ENCODE data around the gene KRTAP5-3.
"Not testable (repeated sequence)": the region's sequence is repeated elsewhere in the genome, so short reads cannot be mapped to it uniquely, and the experiment has no call there.

KRTAP5-3 gene

DNA sequence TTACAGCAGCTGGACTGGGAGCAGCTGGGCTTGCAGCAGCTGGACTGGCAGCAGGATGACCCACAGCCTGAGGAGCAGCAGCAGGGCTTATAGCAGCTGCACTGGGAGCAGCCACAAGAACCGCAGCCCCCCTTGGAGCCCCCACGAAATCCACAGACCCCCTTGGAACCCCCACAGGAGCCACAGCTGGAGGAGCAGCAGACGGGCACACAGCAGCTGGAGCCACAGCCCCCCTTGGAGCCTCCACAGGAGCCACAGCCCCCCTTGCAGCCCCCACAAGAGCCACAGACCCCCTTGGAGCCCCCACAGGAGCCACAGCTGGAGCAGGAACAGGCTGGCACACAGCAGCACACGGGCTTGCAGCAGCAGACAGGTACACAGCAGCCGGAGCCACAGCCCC lies 362 bp downstream of the KRTAP5-3 start:
- DNase-seq, result not testable (repeated sequence)

DNA sequence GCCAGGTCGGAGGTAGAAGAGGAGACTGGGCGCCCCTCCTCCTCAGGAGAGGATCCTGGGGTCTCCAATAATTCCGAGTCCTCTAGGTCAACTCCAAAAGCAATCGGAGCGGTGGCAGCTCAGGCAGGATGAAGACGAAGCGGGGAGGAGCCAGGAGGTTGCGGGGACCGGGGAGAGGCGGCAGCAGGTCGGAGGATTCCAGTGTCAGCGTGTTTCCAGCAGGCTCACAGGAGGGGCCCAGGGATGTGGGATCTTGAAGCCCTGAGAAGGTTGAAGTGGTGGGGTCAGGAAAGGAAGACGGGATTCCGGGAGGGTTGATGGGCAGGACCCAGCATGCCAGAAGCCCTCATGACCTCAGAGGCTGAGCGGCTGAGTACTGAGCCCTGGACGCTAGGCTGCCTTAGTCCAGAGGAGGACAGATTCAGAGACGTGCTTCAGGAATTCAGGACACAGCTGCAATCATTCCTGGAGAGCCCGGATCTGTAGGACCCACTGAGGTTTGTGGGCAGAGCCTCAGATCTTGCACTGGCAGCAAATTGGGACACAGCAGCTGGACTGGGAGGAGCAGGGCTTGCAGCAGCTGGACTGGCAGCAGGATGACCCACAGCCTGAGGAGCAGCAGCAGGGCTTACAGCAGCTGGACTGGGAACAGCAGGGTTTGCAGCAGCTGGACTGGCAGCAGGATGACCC lies 962 bp downstream of the KRTAP5-3 start:
- not testable (repeated sequence) for DNase-seq

DNA sequence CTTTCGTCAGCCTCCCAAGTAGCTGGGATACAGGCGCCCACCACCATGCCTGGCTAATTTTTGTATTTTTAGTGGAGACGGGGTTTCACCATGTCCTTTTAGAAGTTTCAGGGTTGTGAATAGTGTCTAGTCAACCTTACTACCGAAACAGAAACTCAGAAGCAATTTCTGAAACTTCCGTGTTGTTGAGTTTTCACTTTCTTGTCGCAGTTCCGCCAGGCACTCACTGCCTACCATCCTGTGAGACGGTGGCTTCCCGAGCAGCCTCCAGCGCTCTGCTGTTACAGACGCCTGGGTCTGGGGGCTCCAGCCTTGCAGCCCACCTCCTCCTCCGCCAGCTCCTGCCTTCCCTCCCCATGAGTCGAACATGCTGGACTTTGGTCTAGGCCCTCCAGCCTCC lies 2.3 kb downstream of the KRTAP5-3 start:
- DNase-seq, result not testable (repeated sequence)

DNA sequence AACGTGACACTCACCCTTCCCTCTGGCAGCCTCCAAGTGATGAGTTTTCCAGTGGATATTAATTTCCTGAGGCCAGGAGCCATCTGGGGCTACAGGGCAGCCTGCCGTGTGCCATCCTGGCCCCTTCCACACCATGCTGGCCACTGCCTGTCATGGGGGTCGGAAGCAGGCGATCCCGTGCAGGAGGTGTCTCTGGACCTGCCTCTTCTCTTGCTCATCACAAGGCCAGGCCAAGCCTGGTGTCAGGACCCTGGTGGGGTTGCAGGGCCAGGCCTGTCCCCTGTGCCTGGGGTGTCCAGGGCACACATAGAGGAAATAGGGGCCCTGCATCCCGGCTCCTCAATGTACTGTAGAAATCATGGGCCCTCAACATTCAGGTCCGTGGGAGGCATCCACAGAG lies 3.6 kb downstream of the KRTAP5-3 start:
- no peak for DNase-seq

DNA sequence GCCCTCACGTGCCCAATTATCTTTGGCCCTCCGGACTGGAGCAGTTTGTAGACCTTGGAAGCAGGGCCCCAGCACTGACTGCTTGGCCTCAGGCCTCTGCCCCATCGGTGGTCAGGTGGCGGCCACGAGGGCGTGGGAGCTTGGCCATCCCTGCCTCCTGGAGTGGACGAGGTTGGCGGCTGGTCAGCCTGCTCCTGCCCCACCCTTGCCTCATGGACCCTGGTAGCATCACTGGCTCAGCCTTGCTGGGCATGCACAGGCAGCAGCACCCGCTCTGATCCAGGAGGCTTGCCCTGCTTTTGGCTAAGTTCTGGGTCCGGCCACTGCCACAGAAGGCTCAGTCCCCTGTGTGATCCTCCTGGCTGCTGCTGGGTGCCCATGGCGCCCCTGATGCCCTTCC lies 4.1 kb downstream of the KRTAP5-3 start:
- DNase-seq, result no peak

DNA sequence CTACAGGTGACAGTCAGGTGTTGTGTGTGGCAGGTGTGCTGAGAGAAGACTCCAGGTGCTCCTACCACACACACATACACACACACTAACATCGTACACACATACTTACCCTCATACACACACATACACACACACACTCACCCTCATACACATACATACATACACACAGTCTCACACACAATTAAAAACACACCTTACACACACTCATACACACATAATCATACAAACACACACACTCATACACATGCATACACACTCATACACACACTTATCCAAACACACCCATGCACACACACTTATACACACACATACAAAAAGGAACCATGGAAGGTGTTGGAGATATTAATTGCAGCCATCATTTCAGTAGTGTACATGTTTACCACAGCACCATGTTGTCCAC lies 4.6 kb downstream of the KRTAP5-3 start:
- DNase-seq, result no peak

DNA sequence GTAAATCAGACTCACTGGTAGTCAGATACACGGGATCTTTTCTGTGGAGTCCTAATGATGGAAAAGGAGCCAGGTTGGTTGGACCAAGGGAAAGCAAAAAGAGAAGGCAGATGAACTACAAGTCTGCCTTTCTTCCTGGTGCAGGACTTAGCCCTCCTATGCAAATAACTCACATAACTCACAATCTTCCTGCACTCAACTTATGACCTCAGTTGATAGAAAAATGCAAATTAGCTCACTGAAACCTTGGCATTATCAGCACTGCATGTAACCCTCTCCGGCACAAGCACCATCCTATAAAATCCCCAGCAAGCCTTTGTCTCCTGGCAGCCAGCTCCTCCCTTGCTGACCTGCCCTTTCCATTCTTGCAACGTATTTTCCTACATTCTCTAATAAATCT lies 6.6 kb downstream of the KRTAP5-3 start:
- not testable (repeated sequence) for DNase-seq

DNA sequence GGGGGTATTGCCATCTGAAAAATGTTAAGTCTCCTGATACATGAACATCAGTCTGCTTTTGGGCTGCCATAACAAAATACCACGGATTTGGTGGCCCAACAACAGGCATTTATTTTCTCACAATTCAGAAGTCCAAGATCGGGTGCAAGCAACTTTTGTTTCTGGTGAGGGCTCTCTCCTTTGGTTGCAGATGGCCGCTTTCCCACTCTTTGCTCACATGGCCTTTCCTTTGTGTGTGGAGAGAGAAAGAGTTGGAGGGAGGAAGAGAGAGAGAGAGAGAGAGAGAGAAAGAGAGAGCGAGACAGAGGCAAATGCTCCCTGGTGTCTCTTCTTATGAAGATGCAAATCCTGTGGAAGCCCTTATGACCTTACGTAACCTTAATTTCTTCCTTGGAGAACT lies 7.6 kb downstream of the KRTAP5-3 start:
- no peak for DNase-seq

DNA sequence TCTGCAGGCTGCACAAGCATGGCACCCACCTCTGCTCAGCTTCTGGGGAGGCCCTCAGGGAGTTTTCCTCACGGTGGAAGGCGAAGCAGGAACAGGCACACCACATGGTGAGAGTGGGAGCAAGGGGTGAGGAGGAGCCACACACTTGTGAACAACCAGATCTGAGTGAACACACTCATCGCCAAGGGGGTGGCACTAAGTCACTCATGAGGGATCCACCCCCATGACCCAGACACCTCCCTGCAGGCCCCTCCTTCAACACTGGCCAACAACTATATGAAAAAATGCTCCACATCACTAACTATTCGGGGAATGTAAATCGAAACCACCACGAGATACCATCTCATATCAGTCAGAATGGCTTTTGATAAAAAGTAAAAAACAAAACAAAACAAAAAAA lies 9.4 kb downstream of the KRTAP5-3 start:
- no peak for DNase-seq

DNA sequence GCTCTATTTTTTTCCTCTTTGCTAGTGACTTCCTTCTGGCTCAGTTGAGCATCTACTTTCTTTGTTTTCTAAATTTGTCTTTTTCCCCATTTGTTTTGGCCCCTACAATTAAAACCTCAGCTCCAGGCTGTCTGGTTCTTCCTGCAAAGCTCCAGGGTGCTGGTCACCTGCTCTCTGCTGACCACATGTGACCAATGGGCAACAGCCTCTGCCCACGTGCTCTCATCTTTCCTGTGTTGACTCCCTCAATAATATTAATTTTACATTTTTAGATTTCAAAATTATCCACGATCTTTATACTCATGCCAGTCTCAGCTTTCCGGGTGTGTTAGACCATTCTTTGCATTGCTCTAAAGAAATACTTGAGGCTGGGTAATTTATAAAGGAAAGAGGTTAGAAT lies 9.9 kb downstream of the KRTAP5-3 start:
- not testable (repeated sequence) for DNase-seq

DNA sequence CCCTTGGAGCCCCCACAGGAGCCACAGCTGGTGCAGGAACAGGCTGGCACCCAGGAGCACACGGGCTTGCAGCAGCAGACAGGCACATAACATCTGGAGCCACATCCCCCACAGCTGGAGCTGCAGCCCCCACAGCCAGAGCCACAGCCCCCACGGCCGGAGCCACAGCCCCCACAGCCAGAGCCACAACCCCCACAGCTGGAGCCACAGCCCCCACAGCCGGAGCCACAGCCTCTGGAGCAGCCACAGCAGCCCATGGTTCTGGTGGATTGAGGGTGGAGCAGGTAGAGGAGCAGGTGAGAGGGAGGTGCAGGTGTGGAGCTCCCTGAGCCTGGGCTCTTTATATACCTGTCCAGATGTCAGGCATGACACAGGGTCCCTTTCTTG lies 10.3 kb downstream of the KRTAP5-3 start, which contains the start of gene KRTAP5-2:
KRTAP5-2 (minus strand) TSS at position 301 of the 387 bp plus-strand sequence; CDS start at position 257, 44 bp downstream.
- no peak for DNase-seq

DNA sequence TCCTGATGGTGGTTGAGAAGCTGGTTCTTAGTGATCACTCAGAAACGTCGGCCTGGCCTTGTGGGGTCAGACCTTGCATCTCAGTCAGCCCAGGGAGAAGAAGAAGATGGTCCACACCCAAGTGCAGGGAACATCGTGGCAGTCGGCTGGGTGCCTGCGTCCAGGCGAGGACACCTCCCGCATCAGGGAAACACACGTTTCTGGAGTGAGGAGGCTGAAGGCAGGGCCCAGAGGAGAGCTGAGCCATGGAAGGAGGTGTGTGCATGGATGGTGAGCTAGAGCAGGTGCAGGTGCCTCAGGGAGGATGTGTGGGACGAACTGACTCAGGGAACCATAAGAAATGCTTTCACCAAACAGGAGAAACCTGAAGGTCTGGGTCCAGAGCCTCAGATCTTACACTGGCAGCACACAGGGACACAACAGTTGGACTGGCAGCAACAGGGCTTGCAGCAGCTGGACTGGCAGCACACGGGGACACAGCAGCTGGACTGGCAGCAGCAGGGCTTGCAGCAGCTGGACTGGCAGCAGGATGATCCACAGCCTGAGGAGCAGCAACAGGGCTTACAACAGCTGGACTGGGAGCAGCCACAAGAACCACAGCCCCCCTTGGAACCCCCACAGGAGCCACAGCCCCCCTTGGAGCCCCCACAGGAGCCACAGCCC lies 10.8 kb downstream of the KRTAP5-3 start:
- DNase-seq, result no peak

DNA sequence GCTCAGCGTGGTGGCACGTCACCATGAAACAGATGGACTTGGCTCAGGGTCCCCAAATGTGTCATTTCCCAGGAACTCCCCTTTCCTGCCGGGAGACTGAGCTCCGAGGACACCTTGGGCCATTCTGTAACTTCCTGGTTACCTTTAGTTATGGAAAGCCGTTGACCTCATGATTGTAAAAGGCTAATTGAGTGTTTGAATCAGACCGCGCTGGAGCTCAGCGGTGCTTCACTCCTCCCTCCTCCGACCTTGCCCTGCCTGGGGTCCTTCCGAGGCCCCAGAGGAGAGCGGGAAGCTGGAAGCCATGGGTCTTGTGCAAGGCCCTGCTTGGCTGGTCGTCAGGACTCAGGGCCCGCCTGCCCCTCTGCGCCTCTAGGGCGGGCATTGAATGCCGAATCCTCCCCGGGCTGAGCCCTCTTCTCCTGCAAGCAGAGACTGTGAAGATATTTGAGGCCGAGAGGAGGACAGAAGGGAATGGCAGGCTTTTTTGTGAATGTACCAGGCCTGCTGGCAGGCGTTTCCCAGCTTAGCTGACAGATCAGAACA lies 11.6 kb downstream of the KRTAP5-3 start:
- not testable (repeated sequence) for DNase-seq

DNA sequence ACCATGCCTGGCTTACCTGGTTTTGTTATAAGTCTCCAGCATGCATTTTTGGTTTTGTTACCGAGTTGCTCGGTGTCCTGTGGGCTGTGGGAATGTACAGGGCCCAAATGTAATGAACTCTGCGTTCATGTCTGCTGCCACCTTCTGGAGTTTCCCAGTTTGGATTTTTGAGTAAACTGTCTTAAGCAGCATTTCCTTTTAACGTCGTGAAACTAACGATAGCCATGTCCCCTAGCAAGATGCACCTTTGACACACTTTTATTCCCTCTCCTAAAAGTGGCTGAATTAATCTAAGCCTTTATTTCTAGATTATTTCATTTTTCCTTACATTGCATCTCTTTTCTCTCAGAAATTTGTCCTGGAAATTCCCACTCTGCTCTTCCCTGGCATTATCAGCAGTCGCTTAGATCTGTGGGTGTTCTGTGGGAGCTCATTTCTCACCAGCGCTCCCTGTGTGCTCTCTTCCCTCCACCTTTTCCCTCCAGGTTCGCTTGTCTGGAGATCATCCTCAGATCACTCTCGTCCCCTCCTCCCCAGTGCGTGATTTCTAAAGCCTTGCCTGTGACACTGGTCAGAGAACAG lies 12.2 kb downstream of the KRTAP5-3 start:
- DNase-seq, result not testable (repeated sequence)

DNA sequence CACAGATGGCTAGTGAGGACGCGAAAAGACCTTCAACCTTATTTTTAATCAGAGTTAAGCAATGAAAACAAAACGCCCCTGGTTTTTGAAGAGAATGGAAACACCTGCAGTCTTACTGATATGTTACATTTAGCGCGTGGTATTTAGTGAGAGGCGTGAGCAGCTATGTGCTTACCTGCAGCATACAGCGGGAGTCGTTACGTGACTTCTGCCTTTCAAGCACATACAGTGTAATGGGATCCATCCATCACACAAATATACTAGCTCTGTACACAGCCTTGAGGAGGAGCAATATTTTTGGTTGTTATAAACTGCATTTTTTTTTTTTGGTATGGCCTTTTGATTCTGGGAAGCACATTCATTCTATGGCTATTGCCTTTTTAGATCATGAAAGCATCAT lies 15.6 kb downstream of the KRTAP5-3 start:
- no peak for DNase-seq

DNA sequence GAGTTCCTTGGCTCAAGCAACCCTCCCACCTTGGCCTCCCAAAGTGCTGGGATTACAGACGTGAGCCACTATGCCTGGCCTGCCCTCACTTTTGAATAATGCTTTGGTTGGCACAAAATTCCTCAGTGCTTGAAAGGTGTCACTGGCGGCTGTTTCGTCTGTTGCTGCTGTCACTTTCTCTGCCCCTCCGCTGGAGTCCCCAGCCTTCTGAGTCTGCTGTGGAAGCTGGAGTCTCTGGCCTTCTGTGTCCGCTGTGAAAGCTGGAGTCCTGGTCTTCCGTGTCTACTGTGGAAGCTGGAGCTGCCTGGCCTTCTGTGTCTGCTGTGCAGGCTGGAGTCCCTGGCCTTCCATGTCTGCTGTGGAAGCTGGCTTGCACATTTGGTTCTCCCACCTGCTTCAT lies 18.3 kb downstream of the KRTAP5-3 start:
- no peak for DNase-seq

DNA sequence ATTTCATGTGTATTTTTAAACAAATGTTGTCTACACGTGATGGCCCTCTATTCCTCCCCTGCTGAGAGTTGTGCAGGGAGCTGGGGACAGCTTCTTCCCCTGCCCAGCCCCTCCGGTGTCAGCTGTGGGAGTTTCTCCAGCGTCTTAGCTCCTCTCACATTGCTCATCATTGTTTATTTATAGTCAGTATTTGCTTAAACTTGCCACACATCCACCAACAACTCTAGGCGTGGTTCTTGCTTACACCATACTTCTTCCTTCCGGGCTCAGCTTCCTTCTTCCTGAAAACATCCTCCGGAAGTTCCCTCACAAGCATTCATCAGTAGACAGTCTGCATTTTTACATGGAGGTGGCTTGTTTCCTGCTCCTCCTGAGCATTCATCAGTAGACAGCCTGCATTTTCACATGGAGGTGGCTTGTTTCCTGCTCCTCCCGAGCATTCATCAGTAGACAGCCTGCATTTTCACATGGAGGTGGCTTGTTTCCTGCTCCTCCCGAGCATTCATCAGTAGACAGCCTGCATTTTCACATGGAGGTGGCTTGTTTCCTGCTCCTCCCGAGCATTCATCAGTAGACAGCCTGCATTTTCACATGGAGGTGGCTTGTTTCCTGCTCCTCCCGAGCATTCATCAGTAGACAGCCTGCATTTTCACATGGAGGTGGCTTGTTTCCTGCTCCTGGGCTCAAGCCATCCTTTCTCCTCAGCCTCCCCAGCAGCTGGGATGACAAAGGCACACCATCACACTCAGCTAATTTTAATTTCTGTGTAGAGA lies 18.9 kb downstream of the KRTAP5-3 start:
- DNase-seq, result peak; percentile 38

DNA sequence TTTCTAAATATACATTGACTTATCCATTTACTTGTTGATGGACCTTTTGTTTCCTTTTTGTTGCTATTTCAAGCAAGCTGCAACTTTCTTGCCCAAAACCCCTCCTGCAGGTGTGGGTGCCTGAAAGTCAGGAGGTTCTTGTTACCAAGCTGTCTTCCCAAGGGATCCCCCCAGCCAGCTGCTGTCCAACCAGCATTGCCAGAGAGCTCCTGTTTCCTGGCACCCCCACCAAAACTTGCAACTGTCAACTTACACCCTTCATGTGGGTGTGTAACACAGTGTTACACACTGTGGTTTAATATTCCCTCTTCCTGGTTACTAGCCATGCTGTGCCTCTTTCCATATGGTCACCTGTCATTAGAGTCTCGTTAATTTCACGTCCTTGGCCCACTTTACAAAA lies 21.6 kb downstream of the KRTAP5-3 start:
- DNase-seq, result no peak

DNA sequence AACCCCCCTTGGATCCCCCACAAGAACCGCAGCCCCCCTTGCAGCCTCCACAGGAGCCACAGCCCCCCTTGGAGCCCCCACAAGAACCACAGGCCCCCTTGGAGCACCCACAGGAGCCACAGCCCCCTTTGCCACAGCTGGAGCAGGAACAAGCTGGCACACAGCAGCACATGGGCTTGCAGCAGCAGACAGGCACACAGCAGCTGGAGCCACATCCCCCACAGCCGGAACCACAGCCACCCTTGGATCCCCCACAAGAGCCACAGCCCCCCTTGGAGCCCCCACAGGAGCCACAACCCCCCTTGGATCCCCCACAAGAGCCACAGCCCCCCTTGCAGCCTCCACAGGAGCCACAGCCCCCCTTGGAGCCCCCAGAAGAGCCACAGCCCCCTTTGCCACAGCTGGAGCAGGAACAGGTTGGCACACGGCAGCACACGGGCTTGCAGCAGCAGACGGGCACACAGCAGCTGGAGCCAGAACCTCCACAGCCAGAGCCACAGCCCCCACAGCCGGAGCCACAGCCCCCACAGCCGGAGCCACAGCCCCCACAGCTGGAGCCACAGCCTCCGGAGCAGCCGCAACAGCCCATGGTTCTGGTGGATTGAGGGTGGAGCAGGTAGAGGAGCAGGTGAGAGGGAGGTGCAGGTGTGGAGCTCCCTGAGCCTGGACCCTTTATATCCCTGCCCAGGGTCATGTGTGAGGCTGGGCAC lies 23.4 kb downstream of the KRTAP5-3 start, which contains the start of gene KRTAP5-1:
KRTAP5-1 (minus strand) TSS at position 623 of the 710 bp plus-strand sequence; CDS start at position 589, 34 bp downstream.
- not testable (repeated sequence) for DNase-seq

DNA sequence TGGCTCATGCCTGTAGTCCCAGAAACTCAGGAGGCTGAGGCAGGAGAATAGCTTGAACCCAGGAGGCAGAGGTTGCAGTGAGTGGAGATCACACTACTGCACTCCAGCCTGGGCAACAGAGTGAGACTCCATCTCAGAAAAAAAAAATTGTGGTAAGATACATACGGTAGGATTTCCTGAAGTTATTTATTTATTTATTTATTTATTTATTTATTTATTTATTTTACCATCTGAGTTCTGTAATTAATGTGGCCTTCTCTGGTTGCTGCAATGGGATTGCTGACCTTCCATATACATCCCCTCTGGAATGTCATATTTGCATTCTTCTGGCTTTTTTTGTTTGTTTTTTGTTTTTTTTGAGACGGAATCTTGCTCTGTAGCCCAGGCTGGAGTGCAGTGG lies 25.4 kb downstream of the KRTAP5-3 start:
- not testable (repeated sequence) for DNase-seq

DNA sequence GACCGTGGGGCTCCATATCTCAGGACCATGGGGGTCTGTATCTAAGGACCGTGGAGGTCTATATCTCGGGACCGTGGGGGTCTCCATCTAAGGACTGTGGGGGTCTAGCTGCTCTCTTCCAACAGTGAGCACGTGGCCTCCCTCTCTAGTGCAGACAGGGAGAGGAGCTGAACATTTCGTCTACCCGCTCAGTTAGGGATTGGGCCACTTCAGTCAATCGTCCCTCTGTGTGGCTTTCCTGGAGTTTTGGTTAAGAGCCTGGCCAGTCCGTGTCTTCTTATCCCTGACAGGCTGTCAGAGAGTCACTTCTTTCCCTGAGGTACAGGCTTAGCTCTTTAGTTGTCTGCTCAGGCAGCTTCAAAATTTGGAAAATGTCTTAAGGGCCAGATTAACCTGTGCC lies 26.3 kb downstream of the KRTAP5-3 start:
- DNase-seq, result no peak

DNA sequence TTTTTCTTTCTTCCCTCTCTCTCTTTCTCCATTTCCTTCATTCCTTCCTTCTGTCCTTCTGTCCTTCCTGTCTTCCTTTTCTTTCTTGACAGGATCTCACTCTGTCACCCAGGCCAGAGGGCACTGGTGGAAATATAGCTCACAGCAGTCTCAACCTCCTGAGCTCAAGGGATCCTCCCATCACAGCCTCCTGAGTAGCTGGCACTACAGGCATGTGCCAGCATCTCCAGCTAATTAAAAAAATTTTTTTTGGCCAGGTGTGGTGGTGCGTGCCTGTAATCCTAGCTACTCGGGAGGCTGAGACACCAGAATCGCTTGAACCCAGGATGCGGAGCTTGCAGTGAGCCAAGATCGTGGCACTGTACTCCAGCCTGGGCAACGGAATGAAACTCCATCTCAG lies 31.4 kb downstream of the KRTAP5-3 start:
- DNase-seq, result no peak
